T-cell (primary cell): ENCODE measurements around the gene AFAP1L1. TPM values are rescaled to one million over a fixed set of nuclear protein-coding genes. Genes with fewer than 3 reads are reported as not detected.

ENCODE experiments used
- ATAC-seq, 4 experiments: fragments of 200-7000 bp in 3 of 4; fragments of 150-1000 bp in 1 of 4; cut with Tn5 transposase; replicated peaks in 1 of 4; 1 replicate in 3 of 4; 2 replicates in 1 of 4; pipeline ENCODE4 v1.10.0; 2021; ENCODE audit warnings: moderate library complexity in 3 of 4, mild to moderate bottlenecking in 2 of 4, moderate number of reproducible peaks in 1 of 4
- CTCF ChIA-PET, 2 donors: fragments of 300-600 bp; sonication (Branson Sonifier 250); formaldehyde crosslinking; loops; one replicate each; lab custom pipeline; 2022; ENCODE audit warnings: antibody characterized with exemption in 2 of 2; lab: Charles Lee
- POLR2A ChIA-PET, 2 donors: fragments of 300-600 bp; sonication (Branson Sonifier 250); formaldehyde crosslinking; loops; one replicate each; lab custom pipeline; 2022; ENCODE audit warnings: antibody characterized with exemption in 2 of 2; lab: Charles Lee
- DNase-seq, 35 experiments: peaks; one replicate each; pipeline versions ENCODE4 v3.0.0 to v3.0.0-alpha.2; 2013 to 2023
- H3K27ac ChIP-seq: one replicate; pipeline ENCODE4 v1.5.1; 2013; ENCODE audit warnings: low read length
- H3K27me3 ChIP-seq, 2 experiments: replicated peaks in 1 of 2; 1 replicate in 1 of 2; 2 replicates in 1 of 2; pipeline versions ENCODE4 v1.6.1 to v1.7.0; 2013; ENCODE audit warnings: low read length in 1 of 2, mixed read lengths in 1 of 2; ENCODE audit not compliant: control insufficient read depth in 2 of 2, insufficient read depth in 2 of 2; ENCODE audit errors: extremely low read depth in 1 of 2
- H3K36me3 ChIP-seq, 2 donors: 1 replicate in 1 of 2; 2 replicates in 1 of 2; pipeline versions ENCODE4 v1.6.1 to v1.7.0; 2013; ENCODE audit warnings: low read length in 1 of 2; ENCODE audit not compliant: control insufficient read depth in 2 of 2, insufficient read depth in 1 of 2; ENCODE audit errors: extremely low read depth in 1 of 2
- H3K4me1 ChIP-seq, 2 experiments: 1 replicate in 1 of 2; 2 replicates in 1 of 2; pipeline versions ENCODE4 v1.6.1 to v1.7.0; 2013; ENCODE audit warnings: low read length in 2 of 2, mixed read lengths in 1 of 2; ENCODE audit not compliant: insufficient read depth in 2 of 2, control insufficient read depth in 1 of 2; ENCODE audit errors: extremely low read depth in 1 of 2
- H3K4me3 ChIP-seq, 2 donors: 1 replicate in 1 of 2; 2 replicates in 1 of 2; pipeline versions ENCODE4 v1.5.1 to v1.7.0; 2013; ENCODE audit warnings: mild to moderate bottlenecking in 2 of 2, low read length in 1 of 2, moderate library complexity in 1 of 2; ENCODE audit not compliant: control insufficient read depth in 1 of 2; ENCODE audit errors: extremely low read depth in 1 of 2
- H3K9me3 ChIP-seq: 2 replicates; pipeline ENCODE4 v1.7.0; 2013
- H3K27ac Mint-ChIP-seq, 2 donors: one replicate each; pipeline ENCODE4 v1.8.0; 2020 to 2021; ENCODE audit warnings: mild to moderate bottlenecking in 2 of 2, mixed read lengths in 2 of 2
- H3K27me3 Mint-ChIP-seq, 2 donors: one replicate each; pipeline ENCODE4 v1.8.0; 2021 to 2022; ENCODE audit warnings: mixed read lengths in 2 of 2
- H3K36me3 Mint-ChIP-seq: one replicate; pipeline ENCODE4 v1.8.0; 2021; ENCODE audit warnings: mixed read lengths
- H3K4me1 Mint-ChIP-seq, 3 donors: one replicate each; pipeline ENCODE4 v1.8.0; 2020 to 2022; ENCODE audit warnings: mixed read lengths in 3 of 3, mild to moderate bottlenecking in 1 of 3
- H3K4me3 Mint-ChIP-seq, 3 donors: one replicate each; pipeline ENCODE4 v1.8.0; 2020 to 2022; ENCODE audit warnings: mild to moderate bottlenecking in 3 of 3, mixed read lengths in 3 of 3, moderate library complexity in 3 of 3
- H3K9me3 Mint-ChIP-seq, 3 donors: one replicate each; pipeline ENCODE4 v1.8.0; 2020 to 2022; ENCODE audit warnings: mixed read lengths in 3 of 3
- WGBS: methylation state at CpG from one replicate; pipeline ENCODE4 v1.1.5; 2013; ENCODE audit warnings: missing lambda C conversion rate; ENCODE audit not compliant: insufficient coverage; 5-methylcytosine and 5-hydroxymethylcytosine counted together
- total RNA-seq, 35 experiments: library from RNA in 6 of 35; stranded (reverse) in 6 of 35; fragments of 120-200 nt in 1 of 35; gene quantifications; one replicate each; pipeline versions ENCODE4 v1.2.1 to v1.2.4 and lab custom pipeline; 2013 to 2026

Gene AFAP1L1
- total RNA-seq, 5 donors from 2014 or later (not counting 1 experiment from before 2014, with no cell fraction given): 0.20 to 0.99 (median 0.50) TPM

DNA sequence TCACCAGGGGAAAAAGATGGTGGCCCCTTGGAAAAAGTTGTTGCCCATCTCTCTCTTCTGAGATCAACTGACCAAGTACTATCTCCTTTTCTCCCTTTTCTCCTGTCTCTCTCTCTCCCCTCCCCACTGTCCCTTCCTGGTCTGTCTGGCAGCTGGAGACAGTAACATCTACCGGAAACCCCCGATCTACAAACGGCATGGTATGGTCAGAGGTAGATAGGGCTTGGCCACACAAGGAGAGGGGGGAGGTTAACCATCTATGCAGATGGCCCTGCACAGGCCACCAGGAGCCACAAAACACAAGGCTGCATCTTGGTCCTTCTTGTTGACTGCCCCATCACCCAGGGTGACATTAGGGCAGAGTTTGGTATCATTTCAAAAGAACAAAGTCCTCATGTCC lies 29.3 kb upstream of the AFAP1L1 start:
- Mint-ChIP-seq H3K27me3 (no peaks in the 10 kb centered on the region), H3K9me3 (peaks cover 0 to 5% (median 0%) of the 10 kb centered on the region in 3 donors), H3K4me3 (peak overlapping the region in 1 of 3 donors; percentile 81), H3K36me3 (no peaks in the 10 kb centered on the region), H3K27ac (peak overlapping the region; percentile 72 to 76), H3K4me1 (peaks cover 50 to 75% (median 61%) of the 10 kb centered on the region in 3 donors)
- no peaks in the 10 kb centered on the region for H3K9me3 ChIP-seq
- no peaks in the 10 kb centered on the region for H3K36me3 ChIP-seq
- ATAC-seq (no peak), DNase-seq (no peak)
- WGBS: no CpG with 5 or more reads among the region's 3 CpGs
- CTCF ChIA-PET: no interaction called here
- peaks cover 0 to 25% of the 10 kb centered on the region in 2 experiments for H3K27me3 ChIP-seq
- no peak overlapping the region for H3K4me3 ChIP-seq
- H3K27ac ChIP-seq: no peak overlapping the region
- peaks cover 23 to 28% of the 10 kb centered on the region in 2 experiments for H3K4me1 ChIP-seq
- POLR2A ChIA-PET: no interaction called here

GRCh38 chr5:149246906-149247305 lies 24.8 kb upstream of the AFAP1L1 start:
- DNase-seq (no peak), ATAC-seq (no peak)
- Mint-ChIP-seq H3K27me3 (peaks cover 0 to 2% of the 10 kb centered on the region in 2 donors), H3K9me3 (peaks cover 0 to 5% (median 0%) of the 10 kb centered on the region in 3 donors), H3K4me1 (peaks cover 12 to 29% (median 26%) of the 10 kb centered on the region in 3 donors), H3K36me3 (no peaks in the 10 kb centered on the region), H3K27ac (no peak overlapping the region), H3K4me3 (no peak overlapping the region)
- no peaks in the 10 kb centered on the region for H3K36me3 ChIP-seq
- 83% methylated on average over 2 of the region's 4 CpGs for WGBS
- H3K27ac ChIP-seq: no peak overlapping the region
- CTCF ChIA-PET: no interaction called here
- peaks cover 0 to under 1% of the 10 kb centered on the region in 2 experiments for H3K4me1 ChIP-seq
- H3K4me3 ChIP-seq: no peak overlapping the region
- no peaks in the 10 kb centered on the region for H3K9me3 ChIP-seq
- POLR2A ChIA-PET: interaction anchor here in 1 of 2 donors (0.6 kb wide), 1 partner anchor 55 kb away, joined by 5 read pairs; no protein-coding TSS in a partner anchor
- H3K27me3 ChIP-seq: peaks cover 0 to 17% of the 10 kb centered on the region in 2 experiments

DNA sequence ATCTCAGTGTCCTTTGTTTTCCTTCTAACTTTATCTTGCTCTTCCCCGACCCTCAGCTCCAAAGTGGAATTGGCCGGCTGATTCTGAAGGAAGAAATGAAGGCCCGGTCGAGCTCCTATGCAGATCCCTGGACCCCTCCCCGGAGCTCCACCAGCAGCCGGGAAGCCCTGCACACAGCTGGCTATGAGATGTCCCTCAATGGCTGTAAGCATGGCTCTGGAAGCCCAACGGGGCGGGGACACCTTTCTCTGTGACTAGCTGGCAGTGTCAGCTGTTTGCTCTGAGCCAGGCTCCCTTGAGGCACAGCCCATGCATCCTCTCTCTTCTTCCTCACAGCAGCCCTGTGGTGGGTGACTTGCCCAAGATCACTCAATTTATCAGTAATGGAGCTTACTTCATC lies 23.9 kb upstream of the AFAP1L1 start:
- WGBS: 89% methylated on average over 8 of the region's 8 CpGs
- Histone ChIP-seq H3K27me3 (peaks cover 0 to 16% of the 10 kb centered on the region in 2 experiments), H3K4me1 (no peaks in the 10 kb centered on the region), H3K4me3 (no peak overlapping the region), H3K27ac (no peak overlapping the region), H3K36me3 (no peaks in the 10 kb centered on the region), H3K9me3 (no peaks in the 10 kb centered on the region)
- peaks cover 0 to 2% of the 10 kb centered on the region in 2 donors for H3K27me3 Mint-ChIP-seq
- ChIA-PET CTCF (interaction anchor here in 1 of 2 donors (1.0 kb wide), 1 partner anchor 22 kb away, joined by 3 read pairs; no protein-coding TSS in a partner anchor), POLR2A (interaction anchor here (0.6 kb wide), 2 partner anchors 43 to 168 kb away, joined by 3 to 4 read pairs; no protein-coding TSS in a partner anchor)
- no peaks in the 10 kb centered on the region for H3K36me3 Mint-ChIP-seq
- no peak for DNase-seq
- no peak for ATAC-seq
- H3K27ac Mint-ChIP-seq: no peak overlapping the region
- H3K4me3 Mint-ChIP-seq: no peak overlapping the region
- peaks cover 0 to 5% (median 0%) of the 10 kb centered on the region in 3 donors for H3K9me3 Mint-ChIP-seq
- H3K4me1 Mint-ChIP-seq: peaks cover 5 to 21% (median 19%) of the 10 kb centered on the region in 3 donors

DNA sequence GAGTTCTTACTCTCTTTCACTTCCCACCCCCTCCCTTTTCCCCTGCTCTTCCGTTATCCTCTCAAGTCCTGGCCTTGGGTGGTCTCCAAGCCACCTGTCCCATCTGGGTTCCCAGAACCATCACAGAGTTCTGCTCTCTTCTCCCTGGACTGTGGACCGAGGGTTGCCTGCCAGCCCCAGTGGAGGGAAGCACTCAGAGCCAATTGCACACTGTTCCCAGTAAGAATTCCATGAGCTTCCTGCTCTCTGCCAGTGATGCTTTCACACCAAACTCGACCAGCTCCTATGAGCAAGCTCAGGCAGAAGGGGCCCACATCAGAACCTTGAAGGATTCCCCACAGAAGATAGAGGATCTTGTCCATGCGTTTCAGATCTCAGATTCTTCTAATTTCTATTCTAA lies 20.1 kb upstream of the AFAP1L1 start:
- no peaks in the 10 kb centered on the region for H3K4me1 ChIP-seq
- no peak overlapping the region for H3K27ac Mint-ChIP-seq
- WGBS: 72% methylated on average over 4 of the region's 4 CpGs
- POLR2A ChIA-PET: interaction anchor here in 1 of 2 donors (0.5 kb wide), 1 partner anchor 29 kb away, joined by 3 read pairs; no protein-coding TSS in a partner anchor
- no peak overlapping the region for H3K4me3 ChIP-seq
- no peaks in the 10 kb centered on the region for H3K36me3 Mint-ChIP-seq
- peaks cover 0 to 4% of the 10 kb centered on the region in 2 donors for H3K27me3 Mint-ChIP-seq
- H3K27me3 ChIP-seq: peaks cover 0 to 6% of the 10 kb centered on the region in 2 experiments
- H3K4me1 Mint-ChIP-seq: peaks cover 0 to 9% (median 7%) of the 10 kb centered on the region in 3 donors
- no peak overlapping the region for H3K4me3 Mint-ChIP-seq
- H3K9me3 ChIP-seq: no peaks in the 10 kb centered on the region
- no peaks in the 10 kb centered on the region for H3K36me3 ChIP-seq
- H3K27ac ChIP-seq: no peak overlapping the region
- DNase-seq: no peak
- ATAC-seq: no peak
- CTCF ChIA-PET: no interaction called here
- H3K9me3 Mint-ChIP-seq: peaks cover 0 to 5% (median 0%) of the 10 kb centered on the region in 3 donors

DNA sequence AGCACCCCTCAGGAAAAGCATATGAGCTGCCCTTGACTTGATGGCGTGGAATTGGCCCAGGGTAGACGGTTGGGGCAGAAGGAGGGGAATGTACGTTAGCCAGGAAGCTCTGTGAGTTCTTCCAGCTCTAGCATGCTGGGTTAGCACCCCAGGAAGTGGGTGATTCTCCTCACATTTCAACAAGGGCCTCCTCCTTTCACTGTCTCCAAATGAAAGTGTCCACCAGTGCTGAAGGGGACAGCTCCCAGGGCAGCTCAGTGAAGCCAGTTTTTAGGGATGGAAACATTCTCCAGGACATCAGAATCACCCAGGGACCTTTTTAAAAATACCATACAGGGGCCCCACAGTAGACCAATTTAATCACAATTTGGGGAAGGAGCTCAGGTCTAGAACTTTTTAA lies 17.2 kb upstream of the AFAP1L1 start:
- ChIA-PET POLR2A (no interaction called here), CTCF (interaction anchor here in 1 of 2 donors (0.8 to 1.1 kb wide), 2 partner anchors 113 to 130 kb away, joined by 4 to 7 read pairs; partner anchors contain the start of gene ABLIM3)
- H3K27me3 ChIP-seq: peaks cover 0 to 9% of the 10 kb centered on the region in 2 experiments
- H3K9me3 ChIP-seq: no peaks in the 10 kb centered on the region
- H3K4me1 ChIP-seq: no peaks in the 10 kb centered on the region
- H3K36me3 ChIP-seq: no peaks in the 10 kb centered on the region
- Mint-ChIP-seq H3K4me3 (no peak overlapping the region), H3K27me3 (peaks cover under 1 to 4% of the 10 kb centered on the region in 2 donors), H3K4me1 (peaks cover 0 to 7% (median 6%) of the 10 kb centered on the region in 3 donors), H3K36me3 (no peaks in the 10 kb centered on the region), H3K9me3 (no peaks in the 10 kb centered on the region), H3K27ac (no peak overlapping the region)
- ATAC-seq (peak in 1 of 4 experiments; percentile 66), DNase-seq (no peak)
- whole genome bisulfite sequencing: 37% methylated on average over 3 of the region's 3 CpGs
- H3K4me3 ChIP-seq: no peak overlapping the region
- no peak overlapping the region for H3K27ac ChIP-seq

DNA sequence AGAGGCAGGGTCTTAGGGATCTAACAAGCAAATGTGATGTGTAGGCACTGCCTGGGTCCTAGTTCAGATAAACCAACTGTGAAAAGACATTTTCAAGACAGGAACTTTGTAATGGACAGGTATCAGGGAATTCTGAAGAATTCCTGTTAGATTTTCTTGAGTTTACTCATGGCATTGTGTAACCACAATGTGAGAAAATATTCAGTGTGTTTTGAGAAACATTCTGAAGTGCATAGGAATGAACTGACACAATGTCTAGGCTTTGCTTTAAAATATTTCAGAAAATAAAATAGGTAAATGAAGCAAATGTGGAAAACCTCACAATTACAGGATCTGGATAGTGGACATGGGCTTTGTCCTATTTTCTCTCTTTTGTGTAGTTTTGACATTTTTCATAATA lies 15.2 kb upstream of the AFAP1L1 start:
- POLR2A ChIA-PET: interaction anchor here in 1 of 2 donors (0.7 kb wide), 1 partner anchor 232 kb away, joined by 7 read pairs; no protein-coding TSS in a partner anchor
- no peak for ATAC-seq

More for the DNA sequence above, 15.2 kb upstream of the AFAP1L1 start:
- H3K4me3 ChIP-seq: no peak overlapping the region
- no peak overlapping the region for H3K27ac ChIP-seq
- DNase-seq: no peak
- H3K27me3 ChIP-seq: peaks cover 0 to 9% of the 10 kb centered on the region in 2 experiments
- Mint-ChIP-seq H3K4me1 (peaks cover 0 to 7% (median 6%) of the 10 kb centered on the region in 3 donors), H3K4me3 (no peak overlapping the region), H3K27me3 (peaks cover 8% of the 10 kb centered on the region in 2 donors), H3K9me3 (no peaks in the 10 kb centered on the region), H3K36me3 (no peaks in the 10 kb centered on the region), H3K27ac (no peak overlapping the region)
- no peaks in the 10 kb centered on the region for H3K9me3 ChIP-seq
- H3K4me1 ChIP-seq: no peaks in the 10 kb centered on the region
- CTCF ChIA-PET: no interaction called here
- no peaks in the 10 kb centered on the region for H3K36me3 ChIP-seq
